Forelimb muscle (tissue), 1 donor: ENCODE results near the gene PPP6C. TPM values are rescaled to one million over a fixed set of nuclear protein-coding genes. Genes with fewer than 3 reads are reported as not detected.
"Not testable (repeated sequence)": the region's sequence is repeated elsewhere in the genome, so short reads cannot be mapped to it uniquely, and the experiment has no call there.

Source experiments
- DNase-seq: peaks from one replicate; pipeline ENCODE4 v3.0.0-alpha.2; 2013; ENCODE audit warnings: low read depth
- polyA plus RNA-seq: library from polyadenylated mRNA; unstranded; fragments of 120-200 nt; gene quantifications from one replicate; pipeline ENCODE4 v1.2.1, GENCODE V29; 2013; ENCODE audit not compliant: insufficient read length

The PPP6C gene
- polyA plus RNA-seq, 1 donor, result 34.0 TPM

GRCh38 chr9:125183054-125183453, 6.5 kb downstream of the PPP6C start:
- no peak for DNase-seq

DNA sequence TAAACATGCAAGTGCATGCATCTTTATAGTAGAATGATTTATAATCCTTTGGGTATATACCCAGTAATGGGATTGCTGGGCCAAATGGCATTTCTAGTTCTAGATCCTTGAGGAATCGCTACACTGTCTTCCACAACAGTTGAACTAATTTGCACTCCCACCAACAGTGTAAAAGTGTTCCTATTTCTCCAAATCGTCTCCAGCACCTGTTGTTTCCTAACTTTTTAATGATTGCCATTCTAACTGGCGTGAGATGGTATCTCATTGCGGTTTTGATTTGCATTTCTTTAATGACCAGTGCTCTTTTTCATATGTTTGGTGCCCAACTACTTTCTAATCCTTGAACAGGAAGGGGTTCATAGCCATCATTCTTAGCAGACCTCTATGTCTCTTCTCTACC, 7.8 kb downstream of the PPP6C start:
- not testable (repeated sequence) for DNase-seq

DNA sequence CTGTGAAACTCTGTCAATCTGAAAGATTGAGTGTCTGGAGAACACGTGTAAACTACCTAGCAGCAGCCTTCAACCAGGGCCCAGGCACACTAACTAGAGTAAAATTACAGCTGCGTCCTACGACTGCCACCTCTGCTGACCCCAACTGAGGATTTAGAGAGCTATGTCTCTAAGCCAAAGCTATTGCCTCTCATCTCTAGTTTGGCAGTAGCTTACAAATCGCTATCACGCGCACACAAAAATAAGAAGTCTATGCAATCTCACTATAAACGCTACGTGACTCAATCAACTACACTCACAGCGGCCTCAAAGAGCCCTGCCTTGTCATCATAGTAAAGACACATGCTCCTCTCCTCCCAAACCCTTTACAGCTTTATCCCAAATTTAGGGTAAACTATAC, 8.7 kb downstream of the PPP6C start:
- DNase-seq, result no peak

DNA sequence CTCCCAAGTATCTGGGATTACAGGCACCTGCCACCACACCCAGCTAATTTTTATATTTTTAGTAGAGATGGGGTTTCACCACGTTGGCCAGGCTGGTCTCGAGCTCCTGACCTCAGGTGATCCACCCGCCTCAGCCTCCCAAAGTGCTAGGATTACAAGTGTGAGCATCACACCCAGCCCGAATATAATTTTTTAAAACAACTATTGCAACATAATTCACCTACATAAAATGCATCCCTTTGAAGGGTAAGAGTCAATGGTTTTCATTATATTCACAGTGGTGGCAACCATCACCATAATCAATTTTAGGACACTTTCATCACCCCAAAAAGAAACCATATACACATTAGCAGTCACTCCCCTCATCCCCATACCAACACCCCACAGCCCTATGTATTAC, 9.8 kb downstream of the PPP6C start:
- DNase-seq, result not testable (repeated sequence)

DNA sequence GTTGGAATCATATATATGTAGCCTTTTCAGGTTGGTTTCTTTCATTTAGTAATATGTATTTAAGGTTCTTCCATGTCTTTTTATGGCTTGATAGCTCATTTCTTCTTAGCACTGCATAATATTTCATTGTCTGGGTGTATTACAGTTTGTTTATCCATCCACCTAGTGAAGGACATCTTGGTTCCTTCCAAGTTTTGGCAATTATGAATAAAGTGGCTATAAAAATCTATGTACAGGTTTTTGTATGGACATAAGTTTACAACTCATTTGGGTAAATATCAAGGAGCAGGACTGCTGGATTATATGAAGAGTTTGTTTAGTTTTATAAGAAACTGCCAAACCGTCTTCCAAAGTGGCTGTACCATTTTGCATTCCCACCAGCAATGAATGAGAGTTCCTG, 11.7 kb downstream of the PPP6C start:
- no peak for DNase-seq

DNA sequence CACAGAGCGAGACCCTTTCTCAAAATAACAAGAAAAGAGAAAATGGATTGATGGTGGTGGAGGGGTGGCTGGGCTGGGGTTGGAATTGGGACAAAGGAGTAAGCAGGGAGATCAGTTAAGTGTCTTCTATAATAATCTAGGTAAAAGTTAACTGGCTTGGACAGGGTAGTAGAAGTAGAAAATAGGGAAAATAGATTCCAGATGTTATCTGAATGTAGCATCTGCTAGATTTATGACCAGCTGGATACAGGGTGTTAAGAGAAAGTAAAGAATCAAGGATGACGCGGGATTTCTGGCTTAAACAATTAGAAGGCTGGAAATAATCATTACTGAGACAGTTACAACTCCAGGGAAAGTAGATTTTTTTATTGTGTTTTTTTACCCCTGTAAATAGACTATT, 13.0 kb downstream of the PPP6C start:
- DNase-seq, result no peak

- no peak for DNase-seq
These were observed 17.4 kb downstream of the PPP6C start for GRCh38 chr9:125172031-125172755.

DNA sequence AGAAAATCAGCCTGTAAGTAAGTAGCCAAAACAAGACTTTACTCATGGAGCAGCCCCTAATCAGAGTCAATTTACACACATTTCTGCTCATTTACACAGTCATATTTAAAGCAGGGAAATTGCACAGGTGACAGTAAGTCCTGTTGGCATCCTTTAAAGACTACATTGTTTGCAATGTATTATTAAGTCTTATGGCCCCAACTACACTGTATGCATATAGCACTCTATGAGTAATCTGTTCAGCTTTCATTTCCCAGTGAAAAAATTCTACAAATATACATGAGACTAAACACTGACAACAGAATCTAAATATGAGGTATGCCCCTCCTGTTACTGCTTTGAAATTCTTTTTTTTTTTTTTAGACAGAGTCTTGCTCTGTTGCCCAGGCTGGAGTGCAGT, 19.7 kb downstream of the PPP6C start:
- DNase-seq, result no peak

DNA sequence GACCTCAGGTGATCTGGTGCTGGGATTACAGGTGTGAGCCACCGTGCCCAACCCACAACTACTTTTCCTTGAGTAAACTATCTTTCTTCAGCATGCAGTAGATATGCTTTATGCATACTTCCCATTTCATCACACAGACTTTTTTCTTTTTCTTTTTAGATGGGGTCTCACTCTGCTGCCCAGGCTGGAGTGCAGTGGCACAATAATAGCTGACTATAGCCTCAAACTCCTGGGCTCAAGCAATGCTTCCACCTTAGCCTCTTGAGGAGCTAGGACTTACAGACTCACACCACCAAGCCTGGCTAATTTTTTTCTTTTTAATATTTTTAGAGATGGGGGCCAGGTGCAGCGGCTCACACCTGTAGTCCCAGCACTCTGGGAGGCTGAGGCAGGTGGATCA, 22.8 kb downstream of the PPP6C start:
- no peak for DNase-seq

DNA sequence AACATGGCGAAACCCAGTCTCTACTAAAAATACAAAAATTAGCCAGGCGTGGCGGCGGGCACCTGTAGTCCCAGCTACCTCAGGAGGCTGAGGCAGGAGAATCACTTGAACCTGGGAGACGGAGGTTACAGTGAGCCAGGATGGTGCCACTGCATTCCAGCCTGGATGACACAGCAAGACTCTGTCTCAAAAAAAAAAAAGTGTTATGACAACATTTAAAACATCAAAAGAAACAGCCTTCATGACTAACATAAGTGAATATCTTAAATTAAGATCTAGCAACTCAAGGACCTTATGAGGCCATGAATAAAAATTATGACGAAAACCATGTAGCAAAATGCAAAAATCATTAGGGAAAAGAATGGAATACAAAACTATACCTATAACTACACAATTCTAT, 26.7 kb downstream of the PPP6C start:
- not testable (repeated sequence) for DNase-seq

DNA sequence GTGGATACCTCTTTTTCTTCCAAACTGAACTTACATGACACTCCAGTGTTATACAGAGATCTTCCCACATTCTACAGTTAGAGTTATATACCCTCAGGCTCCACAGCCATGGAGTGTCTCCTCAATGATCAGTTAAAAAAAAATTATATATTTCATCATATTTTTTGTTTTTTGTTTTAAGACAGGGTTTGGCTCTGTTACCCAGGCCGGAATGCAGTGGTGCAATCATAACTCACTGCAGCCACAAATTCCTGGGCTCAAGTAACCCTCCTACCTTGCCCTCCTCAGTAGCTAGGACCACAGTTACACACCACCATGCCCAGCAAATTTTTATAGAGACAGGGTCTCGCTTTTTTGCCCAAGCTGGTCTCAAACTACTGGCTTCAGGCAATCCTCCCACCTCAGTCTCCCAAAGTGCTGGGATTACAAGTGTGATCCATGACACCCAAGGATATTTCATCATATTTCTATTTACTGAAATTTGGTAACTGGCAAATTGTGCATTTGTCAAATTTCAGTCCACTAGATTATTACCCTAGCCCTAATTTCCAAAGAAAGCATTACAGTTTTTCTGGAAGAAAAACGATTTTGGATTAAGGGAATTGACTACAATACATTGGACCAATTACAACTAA, 28.2 kb downstream of the PPP6C start:
- DNase-seq, result no peak

DNA sequence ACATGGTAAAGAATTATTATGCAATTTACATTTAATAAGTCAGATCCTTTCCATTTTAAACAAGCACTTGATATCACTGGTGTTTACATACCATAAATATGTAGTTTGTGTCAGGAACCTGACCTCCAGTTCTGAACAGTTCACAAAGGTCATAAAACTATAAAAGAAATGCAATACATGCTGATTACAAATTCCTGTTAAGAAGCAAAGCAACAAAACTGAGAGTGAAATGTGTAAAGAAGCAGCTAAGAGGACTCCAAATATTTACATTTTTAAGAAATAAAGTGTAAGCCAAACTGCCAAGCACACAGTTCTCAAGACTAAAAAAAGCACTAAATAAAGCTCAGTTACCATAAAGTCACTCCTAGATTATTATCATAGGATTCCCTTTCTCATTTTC, 28.9 kb downstream of the PPP6C start:
- no peak for DNase-seq

- DNase-seq, result no peak
These were observed 33.1 kb downstream of the PPP6C start for GRCh38 chr9:125156551-125156950.

DNA sequence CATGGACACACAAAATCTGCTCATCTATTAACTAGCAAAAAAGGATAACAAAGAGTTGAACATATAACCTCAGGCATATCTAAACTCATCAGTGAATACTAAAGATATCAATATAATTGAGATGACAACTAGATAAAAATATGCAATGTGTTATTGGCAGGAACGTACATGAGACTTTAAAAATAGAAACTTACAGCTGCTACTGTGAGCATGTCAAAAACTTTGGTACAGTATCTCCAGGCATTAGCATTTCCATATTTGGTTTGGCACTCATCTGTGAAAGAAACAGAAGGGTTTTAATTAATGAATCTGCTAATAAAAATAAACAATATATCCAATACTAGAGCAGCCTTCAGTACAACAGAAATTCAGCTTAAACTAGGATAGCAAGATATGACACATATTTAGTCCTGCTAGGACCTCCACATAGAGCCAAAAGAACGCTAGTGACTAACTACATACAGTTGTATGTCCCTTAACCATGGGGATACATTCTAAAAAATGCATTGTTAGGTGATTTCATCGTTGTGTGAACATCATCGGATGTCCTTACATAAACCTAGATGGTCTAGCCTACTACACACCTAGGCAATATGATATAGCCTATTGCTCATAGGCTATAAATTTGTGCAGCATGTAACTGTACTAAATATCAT, 35.8 kb downstream of the PPP6C start:
- DNase-seq, result no peak

DNA sequence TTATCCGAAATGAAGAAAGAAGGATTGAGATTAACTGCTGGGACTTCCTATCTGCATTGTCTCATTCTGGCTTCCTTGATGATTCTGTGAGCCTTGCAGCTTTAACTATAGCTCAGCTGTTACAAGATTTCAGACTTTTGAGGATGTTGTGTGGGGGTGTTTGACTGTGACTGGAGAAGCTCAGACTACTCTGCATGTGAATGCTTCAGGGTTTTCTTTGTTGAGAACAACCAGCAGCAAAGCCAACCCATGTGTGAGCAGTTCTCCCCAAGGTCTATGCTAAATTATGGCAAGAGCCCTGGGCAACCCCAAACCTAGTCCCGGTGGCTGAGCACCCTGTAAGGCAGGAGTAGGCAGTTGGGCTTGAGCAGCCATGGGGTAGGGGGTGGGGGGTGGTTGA, 37.9 kb downstream of the PPP6C start:
- no peak for DNase-seq

DNA sequence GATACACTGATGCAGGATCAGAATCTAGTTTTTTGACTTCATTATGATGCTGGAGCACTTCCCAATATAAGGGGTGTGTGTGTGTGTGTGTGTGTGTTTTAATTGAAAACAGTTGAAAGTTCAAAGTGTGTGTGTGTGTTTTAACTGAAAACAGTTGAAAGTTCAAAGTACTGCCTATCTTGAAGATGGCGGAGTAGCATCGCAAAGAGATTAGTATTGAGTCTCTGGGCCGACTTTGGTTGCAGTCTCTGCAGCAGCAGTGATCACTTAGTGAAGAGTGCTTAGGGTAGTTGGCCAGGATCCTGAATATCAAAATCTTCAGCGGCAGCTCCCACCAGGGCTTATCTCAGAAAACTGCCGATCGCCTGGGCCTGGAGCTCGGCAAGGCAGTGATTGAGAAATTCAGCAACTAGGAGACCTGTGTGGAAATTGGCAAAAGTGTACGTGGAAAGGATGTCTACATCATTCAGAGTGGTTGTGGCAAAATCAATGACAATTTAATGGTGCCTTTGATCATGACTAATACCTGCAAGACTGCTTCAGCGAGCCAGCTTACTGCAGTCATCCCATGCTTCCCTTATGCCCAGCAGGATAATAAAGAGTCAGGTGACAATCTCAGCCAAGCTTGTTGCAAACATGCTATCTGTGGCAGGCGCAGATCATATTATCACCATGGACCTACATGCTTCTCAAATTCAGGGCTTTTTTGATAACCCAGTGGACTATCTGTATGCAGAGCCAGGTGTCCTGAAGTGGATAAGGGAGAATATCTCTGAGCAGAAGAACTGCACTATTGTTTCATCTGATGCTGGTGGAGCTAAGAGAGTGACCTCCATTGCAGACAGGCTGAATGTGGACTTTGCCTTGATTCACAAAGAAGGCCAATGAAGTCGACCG, 39.0 kb downstream of the PPP6C start:
- no peak for DNase-seq

DNA sequence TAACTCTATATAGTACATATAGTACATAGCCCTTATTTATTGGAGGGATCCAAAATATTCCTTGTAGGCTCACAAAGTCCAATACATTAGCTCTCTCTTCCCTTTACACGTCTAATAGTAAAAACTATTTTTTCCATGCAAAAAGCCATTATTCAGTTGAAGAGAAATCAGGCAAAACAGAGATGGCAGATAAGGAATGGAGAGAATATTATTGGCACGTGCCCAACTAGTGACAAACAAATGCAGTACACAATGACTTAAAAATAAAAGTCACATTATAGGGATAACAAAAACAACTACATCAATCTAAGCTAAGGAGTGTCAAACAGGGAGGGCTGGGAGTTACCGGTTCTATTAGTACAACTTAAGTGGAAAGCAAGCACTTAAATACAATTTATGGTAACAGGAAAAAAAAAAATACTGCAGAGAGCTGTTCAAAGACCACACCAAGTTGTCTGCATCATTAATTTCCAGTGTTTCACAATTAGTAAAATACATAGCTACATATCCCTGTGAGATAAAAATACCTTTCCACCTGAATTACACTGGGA, 42.1 kb downstream of the PPP6C start:
- no peak for DNase-seq

DNA sequence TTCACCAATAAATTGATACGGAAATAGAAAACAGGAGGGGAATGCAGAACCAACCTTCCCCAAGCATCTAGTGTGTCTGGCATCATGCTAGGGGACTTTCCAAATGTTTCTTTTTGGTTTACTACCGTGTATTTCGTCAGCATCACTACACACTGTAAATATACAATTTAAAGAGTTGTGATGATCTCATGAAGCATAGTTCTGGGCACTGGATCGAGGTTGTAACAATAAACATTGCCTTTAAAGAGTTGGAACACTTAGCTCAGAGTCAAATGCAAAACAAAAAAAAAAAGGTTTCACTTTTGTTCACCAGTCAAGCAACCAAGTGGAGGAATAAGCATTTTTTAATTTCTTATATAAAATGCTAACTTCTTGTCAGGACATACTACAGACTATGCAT, 43.4 kb downstream of the PPP6C start:
- no peak for DNase-seq

- no peak for DNase-seq
These were observed 44.2 kb downstream of the PPP6C start for GRCh38 chr9:125145425-125145824.

- DNase-seq, result peak; percentile 94
These were observed 46.1 kb downstream of the PPP6C start, which contains the start of gene SCAI for GRCh38 chr9:125143377-125144090. Gene SCAI (minus strand): TSS chr9:125143528. CDS start chr9:125143437, 91 bp downstream.
